ENCODE data around the gene RRBP1.

GRCh38 chr20:17614812-17615644 lies 67.0 kb downstream of the RRBP1 start:
- TF ChIP-seq, protein P1, sequence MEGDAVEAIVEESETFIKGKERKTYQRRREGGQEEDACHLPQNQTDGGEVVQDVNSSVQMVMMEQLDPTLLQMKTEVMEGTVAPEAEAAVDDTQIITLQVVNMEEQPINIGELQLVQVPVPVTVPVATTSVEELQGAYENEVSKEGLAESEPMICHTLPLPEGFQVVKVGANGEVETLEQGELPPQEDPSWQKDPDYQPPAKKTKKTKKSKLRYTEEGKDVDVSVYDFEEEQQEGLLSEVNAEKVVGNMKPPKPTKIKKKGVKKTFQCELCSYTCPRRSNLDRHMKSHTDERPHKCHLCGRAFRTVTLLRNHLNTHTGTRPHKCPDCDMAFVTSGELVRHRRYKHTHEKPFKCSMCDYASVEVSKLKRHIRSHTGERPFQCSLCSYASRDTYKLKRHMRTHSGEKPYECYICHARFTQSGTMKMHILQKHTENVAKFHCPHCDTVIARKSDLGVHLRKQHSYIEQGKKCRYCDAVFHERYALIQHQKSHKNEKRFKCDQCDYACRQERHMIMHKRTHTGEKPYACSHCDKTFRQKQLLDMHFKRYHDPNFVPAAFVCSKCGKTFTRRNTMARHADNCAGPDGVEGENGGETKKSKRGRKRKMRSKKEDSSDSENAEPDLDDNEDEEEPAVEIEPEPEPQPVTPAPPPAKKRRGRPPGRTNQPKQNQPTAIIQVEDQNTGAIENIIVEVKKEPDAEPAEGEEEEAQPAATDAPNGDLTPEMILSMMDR (conservative IDR thresholded peaks at IDR 0.05 in 1 of 2, IDR thresholded peaks at IDR 0.05 in 1 of 2; ENCODE audit: extremely low read depth in 1 of 2, insufficient read depth in 1 of 2, low read depth in 1 of 2, low read length in 2 of 2), result no peak
- no peak for TF ChIP-seq EZH2 (IDR thresholded peaks at IDR 0.05; ENCODE audit: borderline replicate concordance, low read length)
